Calu3 (cell line): ENCODE data around the gene MRC1. TPM values are rescaled to one million over a fixed set of nuclear protein-coding genes. Genes with fewer than 3 reads are reported as not detected.

ENCODE experiments used
- BruUV-seq: library from RNA; stranded (reverse); fragments of 400-500 nt; replicated peaks from 2 replicates; lab custom pipeline; 2021; lab: Mats Ljungman, UMichigan
- CTCF ChIA-PET: fragments of 300-600 bp; sonication (Branson Sonifier 250); formaldehyde crosslinking; loops from one replicate; lab custom pipeline; 2022; ENCODE audit warnings: antibody characterized with exemption; lab: Charles Lee
- DNase-seq: peaks from one replicate; pipeline ENCODE4 v3.0.0; 2022
- H3K27ac Mint-ChIP-seq: one replicate; pipeline ENCODE4 v1.8.0; 2022; ENCODE audit warnings: mixed read lengths; ENCODE audit not compliant: unreplicated experiment
- H3K27me3 Mint-ChIP-seq: one replicate; pipeline ENCODE4 v1.8.0; 2022; ENCODE audit warnings: mixed read lengths; ENCODE audit not compliant: unreplicated experiment
- H3K36me3 Mint-ChIP-seq: one replicate; pipeline ENCODE4 v1.8.0; 2022; ENCODE audit warnings: mild to moderate bottlenecking, moderate library complexity, mixed read lengths; ENCODE audit not compliant: insufficient read depth, unreplicated experiment
- H3K4me1 Mint-ChIP-seq: one replicate; pipeline ENCODE4 v1.8.0; 2022; ENCODE audit warnings: mild to moderate bottlenecking, low read depth, mixed read lengths; ENCODE audit not compliant: unreplicated experiment
- H3K4me3 Mint-ChIP-seq: one replicate; pipeline ENCODE4 v1.8.0; 2022; ENCODE audit warnings: mild to moderate bottlenecking, low read depth, moderate library complexity, mixed read lengths; ENCODE audit not compliant: unreplicated experiment
- H3K9me3 Mint-ChIP-seq: one replicate; pipeline ENCODE4 v1.8.0; 2022; ENCODE audit warnings: low read depth, mixed read lengths; ENCODE audit not compliant: unreplicated experiment
- intact Hi-C: fragments of 100-400 bp; cut with micrococcal nuclease; formaldehyde crosslinking; loops from one replicate; pipeline ENCODE4 v1.10.0; 2022; ENCODE audit not compliant: unreplicated experiment
- total RNA-seq: library from RNA; stranded (reverse); gene quantifications from 2 replicates; pipeline ENCODE4 v1.2.3, GENCODE V29; 2022
- TF ChIP-seq, protein P1 (sequence below): fragments of 200-600 bp; IDR thresholded peaks from one replicate; pipeline ENCODE4 v1.8.0; 2022; ENCODE audit warnings: antibody characterized with exemption; ENCODE audit not compliant: unreplicated experiment

The MRC1 gene
- total RNA-seq, 1 experiment from 2014 or later = 0.09 TPM

DNA sequence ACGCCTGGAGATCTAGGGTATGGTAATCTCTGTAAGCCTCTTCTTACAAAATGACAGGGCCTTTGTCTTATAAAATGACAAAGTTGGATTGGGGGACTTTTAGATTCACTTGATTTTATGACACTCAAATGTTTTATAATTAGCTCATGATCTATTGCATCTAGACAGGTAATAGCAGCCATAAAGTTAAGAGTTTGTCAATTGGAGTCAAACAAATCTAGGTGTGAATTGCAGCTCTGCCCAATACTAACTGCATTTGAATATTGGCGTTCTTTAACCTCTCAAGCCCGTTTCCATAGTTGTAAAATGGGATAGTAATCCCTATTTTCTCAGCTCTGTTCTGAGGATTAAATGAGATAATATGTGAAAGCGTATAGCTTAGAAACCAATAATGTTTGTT lies 14.1 kb upstream of the MRC1 start:
- Mint-ChIP-seq H3K27ac (no peak overlapping the region), H3K36me3 (no peaks in the 10 kb centered on the region), H3K4me1 (no peaks in the 10 kb centered on the region), H3K27me3 (no peaks in the 10 kb centered on the region), H3K4me3 (no peak overlapping the region), H3K9me3 (no peaks in the 10 kb centered on the region)
- no peak for DNase-seq
- TF ChIP-seq, protein P1, sequence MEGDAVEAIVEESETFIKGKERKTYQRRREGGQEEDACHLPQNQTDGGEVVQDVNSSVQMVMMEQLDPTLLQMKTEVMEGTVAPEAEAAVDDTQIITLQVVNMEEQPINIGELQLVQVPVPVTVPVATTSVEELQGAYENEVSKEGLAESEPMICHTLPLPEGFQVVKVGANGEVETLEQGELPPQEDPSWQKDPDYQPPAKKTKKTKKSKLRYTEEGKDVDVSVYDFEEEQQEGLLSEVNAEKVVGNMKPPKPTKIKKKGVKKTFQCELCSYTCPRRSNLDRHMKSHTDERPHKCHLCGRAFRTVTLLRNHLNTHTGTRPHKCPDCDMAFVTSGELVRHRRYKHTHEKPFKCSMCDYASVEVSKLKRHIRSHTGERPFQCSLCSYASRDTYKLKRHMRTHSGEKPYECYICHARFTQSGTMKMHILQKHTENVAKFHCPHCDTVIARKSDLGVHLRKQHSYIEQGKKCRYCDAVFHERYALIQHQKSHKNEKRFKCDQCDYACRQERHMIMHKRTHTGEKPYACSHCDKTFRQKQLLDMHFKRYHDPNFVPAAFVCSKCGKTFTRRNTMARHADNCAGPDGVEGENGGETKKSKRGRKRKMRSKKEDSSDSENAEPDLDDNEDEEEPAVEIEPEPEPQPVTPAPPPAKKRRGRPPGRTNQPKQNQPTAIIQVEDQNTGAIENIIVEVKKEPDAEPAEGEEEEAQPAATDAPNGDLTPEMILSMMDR = no peak
- CTCF ChIA-PET = no interaction called here
- BruUV-seq = no TSS peak
- intact Hi-C loops = no loop called here

DNA sequence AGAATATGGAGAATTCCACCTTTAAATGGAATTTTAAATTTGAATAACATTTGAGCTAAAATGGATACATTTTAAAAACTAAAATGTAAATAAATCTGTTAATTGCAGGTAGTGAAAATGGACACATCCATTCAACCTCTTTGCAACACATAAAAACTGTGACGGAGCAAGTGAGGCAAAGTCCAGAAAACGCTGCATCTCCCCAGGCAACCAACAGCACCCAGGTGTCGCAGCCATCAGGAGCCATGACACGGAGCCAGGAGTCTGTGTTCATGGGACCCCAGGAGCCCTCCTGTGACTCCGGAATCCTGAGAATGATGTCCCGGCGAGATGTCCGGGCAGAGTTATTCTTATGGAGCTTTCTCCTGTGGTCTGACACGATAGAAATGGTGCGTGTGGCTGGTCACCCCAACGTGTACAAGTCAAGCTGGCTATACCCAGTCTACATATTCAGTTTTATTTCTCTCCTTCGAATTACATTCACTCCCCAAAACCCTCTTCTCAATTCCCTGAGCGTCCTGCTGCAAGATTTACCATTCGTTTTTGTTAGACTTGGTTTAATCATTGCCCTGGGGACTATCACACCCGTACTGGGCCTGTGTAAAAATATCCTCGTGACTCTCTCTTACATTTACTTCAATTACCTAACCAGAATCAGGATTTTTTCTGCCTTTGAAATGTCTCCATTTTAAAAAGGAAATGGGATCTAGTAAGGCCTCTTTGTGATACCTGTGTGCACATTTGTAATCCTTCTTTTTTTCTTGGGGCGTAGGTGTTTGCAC lies 13.1 kb upstream of the MRC1 start:
- intact Hi-C loops = no loop called here
- BruUV-seq = no TSS peak
- CTCF ChIA-PET = interaction anchor here (0.9 kb wide), 1 partner anchor 15 kb away, joined by 4 read pairs; no protein-coding TSS in a partner anchor

DNA sequence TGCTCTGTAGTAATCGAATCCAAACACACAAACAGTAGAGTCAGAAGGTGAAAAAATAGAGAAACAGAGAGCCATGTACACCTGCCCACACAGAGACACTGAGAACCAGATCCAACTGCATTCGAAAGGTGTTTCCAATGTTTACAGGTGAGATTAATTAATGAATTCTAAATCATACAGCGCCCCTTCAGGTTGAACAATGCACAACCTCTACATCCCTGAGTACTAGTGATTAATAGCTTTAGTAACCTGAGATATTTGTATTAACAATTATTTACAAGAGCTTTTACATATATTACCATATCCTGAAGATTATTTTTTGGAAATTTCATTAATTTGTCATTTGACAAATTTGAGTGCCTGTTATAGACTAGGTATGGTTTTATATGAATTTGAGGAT lies 7.6 kb upstream of the MRC1 start:
- H3K27me3 Mint-ChIP-seq = no peaks in the 10 kb centered on the region
- no peaks in the 10 kb centered on the region for H3K36me3 Mint-ChIP-seq
- intact Hi-C loops = no loop called here
- no peak overlapping the region for H3K27ac Mint-ChIP-seq
- TF ChIP-seq, protein P1 = no peak
- BruUV-seq = no TSS peak
- CTCF ChIA-PET = no interaction called here
- DNase-seq = no peak
- no peak overlapping the region for H3K4me3 Mint-ChIP-seq
- H3K9me3 Mint-ChIP-seq = no peaks in the 10 kb centered on the region
- no peaks in the 10 kb centered on the region for H3K4me1 Mint-ChIP-seq

More for the DNA sequence above, 13.1 kb upstream of the MRC1 start:
- no peaks in the 10 kb centered on the region for H3K27me3 Mint-ChIP-seq
- DNase-seq = no peak
- no peak overlapping the region for H3K27ac Mint-ChIP-seq
- H3K4me3 Mint-ChIP-seq = no peak overlapping the region
- H3K9me3 Mint-ChIP-seq = no peaks in the 10 kb centered on the region
- TF ChIP-seq, protein P1 = no peak
- H3K36me3 Mint-ChIP-seq = no peaks in the 10 kb centered on the region
- H3K4me1 Mint-ChIP-seq = no peaks in the 10 kb centered on the region

DNA sequence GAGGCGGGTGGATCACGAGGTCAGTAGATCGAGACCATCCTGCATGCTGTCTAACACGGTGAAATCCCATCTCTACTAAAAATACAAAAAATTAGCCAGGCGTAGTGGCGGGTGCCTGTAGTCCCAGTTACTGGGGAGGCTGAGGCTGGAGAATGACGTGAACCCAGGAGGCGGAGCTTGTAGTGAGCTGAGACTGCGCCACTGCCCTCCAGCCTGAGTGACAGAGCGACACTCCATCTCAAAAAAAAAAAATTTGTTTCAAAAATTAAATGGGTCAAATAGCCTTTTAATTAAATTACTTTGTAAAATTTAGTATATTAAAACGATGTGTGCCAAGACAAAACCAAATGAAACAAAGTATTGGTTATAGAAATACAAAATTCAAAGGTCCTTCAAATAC lies 6.8 kb upstream of the MRC1 start:
- Mint-ChIP-seq H3K4me1 (no peaks in the 10 kb centered on the region), H3K36me3 (no peaks in the 10 kb centered on the region), H3K4me3 (no peak overlapping the region), H3K9me3 (no peaks in the 10 kb centered on the region), H3K27me3 (no peaks in the 10 kb centered on the region), H3K27ac (no peak overlapping the region)
- no peak for DNase-seq
- intact Hi-C loops = no loop called here
- BruUV-seq = no TSS peak
- TF ChIP-seq, protein P1 = no peak
- CTCF ChIA-PET = no interaction called here
